NCI-H2081 (cell line): ENCODE data around the gene ZCCHC24.

Experiments
- DNase-seq, 2 experiments: peaks; one replicate each; lab custom pipeline; 2025; lab: John Stamatoyannopoulos, UW

The ZCCHC24 gene

DNA sequence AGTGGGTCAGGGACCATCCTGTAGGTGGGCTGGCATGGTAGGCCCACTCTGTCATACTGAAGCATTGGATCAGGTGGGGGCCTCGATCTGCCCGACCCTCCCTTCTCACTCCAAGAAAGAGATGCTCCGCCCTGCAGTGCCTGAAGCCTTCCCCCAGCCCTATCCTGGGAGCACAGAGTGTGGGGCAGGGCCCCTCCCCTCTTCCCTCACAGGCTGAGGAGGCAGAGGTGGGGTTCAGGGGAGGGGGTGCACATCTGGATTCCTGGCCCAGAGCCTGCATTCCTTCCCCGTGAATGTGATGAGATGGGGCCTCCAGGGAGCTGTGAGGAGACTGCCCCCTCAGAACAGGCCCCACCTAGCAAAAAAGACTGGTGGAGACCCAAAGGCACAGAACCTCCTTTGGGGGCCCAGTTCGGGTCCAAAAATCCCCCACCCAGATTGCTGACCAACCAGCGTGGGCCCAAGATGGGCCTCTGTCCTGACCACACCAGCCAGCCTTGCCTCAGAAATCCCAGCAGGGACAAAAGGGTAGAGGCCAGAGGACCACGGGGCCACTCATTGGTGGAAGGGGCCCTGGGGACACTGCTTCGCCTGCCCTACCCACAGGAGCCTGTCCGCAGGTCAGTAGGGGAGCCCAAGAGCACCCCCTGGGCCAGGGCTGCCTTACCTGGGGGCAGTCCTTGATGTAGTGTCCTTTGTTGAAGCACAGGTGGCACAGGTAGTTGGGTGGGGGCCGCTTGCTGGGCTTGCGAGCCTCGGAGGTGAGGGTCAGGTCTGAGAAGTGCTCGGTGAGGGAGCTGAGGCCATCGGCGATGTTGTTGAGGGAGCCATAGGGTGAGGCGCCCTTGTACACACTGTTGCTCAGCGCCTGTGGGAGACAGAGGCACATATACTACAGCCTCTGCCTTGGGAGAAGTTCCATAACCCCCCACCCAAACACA lies 13.3 kb downstream of the ZCCHC24 start:
- no peak for DNase-seq

DNA sequence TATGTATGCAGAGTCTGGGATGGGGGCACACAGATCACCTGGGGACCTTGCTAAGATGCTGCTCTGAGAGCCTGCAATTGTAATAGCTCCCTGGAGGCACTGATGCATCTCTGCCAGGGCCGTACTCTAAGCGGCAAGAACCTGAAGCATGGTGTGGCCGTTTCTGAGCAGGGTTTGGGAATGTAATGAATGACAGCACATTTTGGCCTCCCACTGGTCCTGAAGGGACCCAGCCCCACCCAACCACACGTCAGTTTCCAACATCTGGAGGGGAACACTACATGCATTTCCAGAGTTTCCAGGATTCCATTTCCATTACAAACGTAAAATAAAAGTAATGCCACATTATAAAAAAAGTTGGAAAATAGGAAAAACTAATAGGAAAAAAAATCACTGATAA lies 14.0 kb downstream of the ZCCHC24 start:
- DNase-seq, result no peak

DNA sequence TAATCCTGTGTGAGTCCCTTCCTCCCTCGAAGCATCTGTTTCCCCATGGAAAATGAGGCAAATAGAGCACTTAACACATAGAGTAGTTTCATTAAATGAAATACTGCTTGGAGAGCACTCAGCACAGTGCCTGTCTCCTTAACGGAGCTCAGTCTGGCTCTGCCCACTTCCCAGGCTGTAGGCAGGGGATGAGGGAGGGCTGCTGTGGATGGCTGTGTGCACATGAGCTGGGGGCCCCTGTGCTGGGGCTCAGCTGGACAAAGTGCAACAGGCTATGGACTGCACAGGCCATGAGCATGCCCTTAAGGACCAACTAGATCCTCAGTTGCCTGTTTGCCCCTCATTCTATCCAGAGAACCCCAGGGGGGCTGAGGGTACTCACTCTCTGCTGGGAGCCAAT lies 14.5 kb downstream of the ZCCHC24 start:
- DNase-seq, result no peak

DNA sequence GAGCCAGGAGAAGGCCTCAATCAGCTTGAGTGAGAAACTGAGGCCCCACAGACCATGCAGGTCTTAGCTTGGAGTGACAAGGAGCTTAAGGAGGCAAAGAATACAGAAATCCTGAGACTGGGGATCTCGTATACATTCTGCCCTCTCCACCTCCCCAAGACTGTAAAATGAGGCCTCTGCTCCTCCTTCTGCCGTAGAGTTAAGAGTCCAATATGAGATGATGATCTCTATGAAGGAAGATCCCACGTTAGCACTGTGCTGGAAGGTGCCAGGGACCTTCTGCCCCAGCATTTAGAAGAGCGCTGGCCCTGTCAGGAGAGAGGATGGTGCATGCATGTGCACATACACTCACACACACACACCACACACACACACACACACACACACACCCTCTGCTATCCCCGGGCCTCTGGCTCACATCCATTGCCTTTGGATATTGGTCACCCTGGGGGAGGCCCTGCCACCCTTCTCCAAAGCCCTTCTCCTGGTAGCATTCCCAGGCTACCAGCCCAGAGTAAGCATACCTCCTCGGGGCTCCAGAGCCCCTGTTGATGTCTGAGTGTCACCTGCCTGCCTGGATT lies 15.0 kb downstream of the ZCCHC24 start:
- DNase-seq, result no peak

DNA sequence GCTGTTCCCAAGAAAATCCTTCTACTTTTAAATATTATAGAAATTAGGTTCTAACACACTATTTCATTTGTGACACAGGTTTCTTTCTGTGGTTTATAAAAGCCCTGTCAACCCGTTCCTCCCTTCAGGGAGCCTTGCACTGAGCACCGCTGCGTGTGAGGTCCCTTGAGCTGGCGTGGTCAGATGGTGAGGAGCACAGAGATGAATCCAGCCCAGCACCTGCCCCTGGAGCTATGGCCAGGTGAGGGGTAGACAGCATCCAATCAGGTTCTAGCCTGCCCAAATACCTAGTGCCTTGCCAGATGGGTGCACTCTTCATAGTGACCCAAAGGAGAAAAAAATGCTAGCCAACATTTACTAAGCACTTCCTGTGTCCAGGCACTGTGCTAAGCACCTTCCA lies 15.7 kb downstream of the ZCCHC24 start:
- no peak for DNase-seq

DNA sequence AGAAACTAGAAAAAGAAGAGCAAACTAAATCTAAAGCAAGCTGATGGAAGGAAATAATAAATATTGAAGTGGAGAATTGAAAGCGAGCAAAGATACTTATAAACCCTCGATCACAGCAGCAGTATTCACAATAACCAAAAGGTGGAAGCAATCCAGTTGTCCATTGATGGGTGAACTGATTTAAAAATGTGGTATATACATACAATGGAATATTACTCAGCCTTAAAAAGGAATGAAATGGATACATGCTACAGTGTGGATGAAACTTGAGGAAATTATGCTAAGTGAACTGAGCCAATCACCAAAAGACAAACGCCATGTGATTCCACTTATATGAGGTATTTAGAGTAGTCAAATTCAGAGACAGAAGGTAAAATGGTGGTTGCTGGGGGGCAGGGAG lies 17.5 kb downstream of the ZCCHC24 start:
- DNase-seq, result no peak

DNA sequence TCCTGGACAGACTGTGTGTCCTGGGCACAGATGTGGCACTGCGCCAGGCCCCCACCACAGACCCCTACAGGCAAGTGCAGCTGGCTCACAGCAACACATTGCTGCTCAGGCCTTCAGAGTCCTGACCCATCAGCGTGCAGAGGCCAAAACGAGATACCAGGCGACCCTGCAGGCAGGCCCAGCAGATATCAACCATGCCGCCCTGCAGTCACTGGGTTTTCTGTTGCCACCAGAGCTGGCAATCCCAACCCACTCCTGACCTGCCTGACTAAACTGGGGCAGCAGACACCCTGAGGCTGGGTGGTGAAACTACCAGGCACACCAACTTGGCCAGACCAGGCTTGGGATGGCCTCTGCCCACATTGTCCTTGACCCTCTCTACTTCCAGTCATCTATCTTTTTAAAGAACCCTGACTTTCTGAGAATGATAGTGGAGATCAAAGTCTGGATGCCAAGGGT lies 20.3 kb downstream of the ZCCHC24 start:
- no peak for DNase-seq

DNA sequence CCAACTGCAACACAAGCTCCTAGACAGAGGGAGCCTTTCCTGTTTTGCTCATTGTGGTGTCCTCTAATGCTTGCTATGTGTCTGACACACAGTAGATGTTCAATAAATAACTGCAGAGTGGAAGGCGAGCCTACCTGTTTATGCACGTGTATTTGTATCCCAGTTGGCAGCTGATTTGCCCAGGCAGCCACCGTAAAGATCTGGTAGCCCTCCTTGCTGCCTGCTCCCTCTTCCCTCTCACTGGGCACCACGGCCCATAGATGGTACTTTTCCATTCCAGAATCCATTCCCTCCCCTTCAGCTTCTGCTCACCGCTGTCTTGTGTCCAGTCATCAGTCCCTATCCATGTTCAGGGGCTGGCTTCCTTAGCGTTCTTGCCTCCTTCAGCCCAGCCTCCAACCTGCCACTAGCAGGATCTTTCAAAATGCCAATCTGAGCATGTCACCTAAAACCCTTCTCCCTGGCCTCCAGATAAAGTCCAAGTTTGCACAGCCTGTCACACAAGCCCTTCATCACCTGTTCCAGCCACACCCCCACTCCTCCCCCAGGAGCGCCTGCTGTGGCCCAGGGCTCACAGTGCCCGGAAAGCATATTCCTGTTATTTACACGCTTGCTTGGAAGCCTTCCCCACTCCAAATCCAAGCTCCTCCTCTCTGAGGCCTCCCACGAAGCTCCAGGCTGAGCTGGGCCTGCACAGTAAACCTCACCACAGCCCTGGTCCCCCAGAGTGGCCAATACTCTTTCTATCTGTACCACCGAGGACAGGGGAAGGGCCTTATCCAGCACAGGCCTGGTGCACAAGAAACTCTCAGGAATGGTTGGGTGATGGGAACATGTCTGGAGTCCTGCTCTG lies 21.0 kb downstream of the ZCCHC24 start:
- peak in 1 of 2 experiments; percentile 6 for DNase-seq

DNA sequence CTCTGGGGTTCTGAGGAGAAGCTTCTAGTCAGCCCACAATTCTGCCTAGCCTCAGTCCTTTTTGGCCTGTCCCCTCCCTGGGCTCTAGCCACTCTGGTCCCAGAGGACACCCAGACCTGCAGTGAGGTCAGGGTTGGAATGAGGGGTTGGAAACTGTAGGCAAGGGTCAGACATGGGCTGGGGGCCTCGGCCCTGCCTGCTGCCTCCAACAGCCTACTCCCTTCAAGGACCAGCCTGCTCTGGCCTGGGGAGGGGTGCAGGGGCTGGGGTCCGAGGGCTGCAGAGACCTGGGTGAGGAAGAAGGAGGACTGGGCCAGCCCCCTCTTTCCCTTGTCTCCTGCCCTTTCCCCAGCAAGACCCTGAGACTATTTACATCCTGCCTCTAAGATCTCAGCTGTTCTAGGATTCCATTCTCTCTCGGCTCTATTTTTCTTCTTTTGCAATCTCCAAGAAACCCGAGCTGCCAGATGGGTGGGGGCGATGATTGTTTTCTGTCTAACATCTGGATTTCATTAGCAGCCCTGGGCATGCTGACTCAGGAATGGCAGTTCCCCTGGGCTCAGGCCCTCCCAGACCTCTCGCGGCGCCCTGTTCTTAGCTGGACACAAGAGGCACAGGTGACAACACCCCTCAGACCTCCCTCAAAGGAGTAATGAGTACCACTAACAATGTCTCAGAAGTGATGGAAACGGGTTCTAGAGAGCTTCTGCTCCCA lies 23.1 kb downstream of the ZCCHC24 start:
- no peak for DNase-seq

DNA sequence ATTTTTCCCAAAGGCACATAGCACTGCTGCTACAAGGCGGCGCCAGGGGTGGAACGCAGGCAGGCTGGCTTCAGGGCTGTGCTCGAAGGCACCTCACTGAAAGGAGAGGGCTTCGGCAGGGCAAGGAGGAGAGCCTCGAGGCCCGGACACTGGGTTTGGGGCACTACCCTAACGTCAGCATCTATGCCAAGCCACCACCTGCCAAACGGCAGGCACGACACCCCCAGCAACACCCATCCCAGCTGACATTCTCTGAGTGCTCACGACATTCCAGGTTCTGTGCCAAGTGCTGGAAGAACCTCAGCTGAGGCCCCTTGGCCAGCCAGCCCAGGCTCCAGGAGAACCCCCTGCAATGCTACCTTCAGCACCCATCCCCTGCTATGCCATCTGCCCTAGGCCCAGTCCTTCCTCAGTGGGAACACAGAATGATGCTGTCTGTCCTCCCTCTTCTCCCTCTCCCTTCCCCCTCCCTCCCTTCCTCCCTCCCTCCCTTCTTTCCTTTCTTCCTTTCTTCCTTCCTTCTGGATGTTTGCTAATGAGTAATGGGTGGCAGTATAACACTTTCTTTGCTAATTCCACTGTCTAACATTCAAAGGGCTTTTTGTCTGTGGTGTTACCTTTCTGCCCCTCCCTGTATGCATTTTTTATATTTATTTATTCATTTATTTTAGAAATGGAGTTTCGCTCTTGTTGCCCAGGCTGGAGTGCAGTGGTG lies 24.3 kb downstream of the ZCCHC24 start:
- DNase-seq, result no peak

DNA sequence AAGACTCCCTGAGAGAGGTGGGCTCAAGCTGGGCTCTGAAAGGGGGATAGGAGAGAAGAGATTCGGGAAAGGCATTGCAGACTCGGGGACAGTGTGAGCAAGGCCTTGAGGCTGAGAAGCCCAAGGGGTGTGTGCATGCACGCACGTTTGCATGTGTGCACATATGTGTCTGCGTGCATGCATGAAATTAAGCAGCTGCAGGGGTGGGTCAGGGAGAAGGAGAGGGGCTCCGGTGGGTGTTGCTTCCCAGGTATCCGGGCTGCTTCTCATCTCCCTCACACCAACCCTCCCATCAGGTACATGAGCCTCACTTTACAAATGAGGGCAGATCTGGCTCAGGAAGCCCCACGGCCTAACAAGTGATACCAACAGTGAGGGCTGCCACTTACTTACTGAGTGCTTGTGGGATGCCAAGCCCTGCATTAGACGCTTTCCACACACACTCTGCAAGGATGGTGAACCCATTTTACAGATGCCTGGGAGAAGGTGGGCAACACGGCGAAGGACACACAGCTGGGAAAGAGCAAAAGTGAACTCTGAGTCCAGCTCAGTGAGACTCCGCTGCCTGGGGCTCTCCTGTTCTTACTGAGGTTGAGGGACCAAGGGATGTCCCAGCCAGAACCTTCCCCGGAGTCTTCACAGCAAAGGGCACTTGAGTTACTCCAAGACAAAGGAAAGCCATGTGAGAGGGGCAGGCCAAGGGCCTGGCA lies 26.4 kb downstream of the ZCCHC24 start:
- no peak for DNase-seq

DNA sequence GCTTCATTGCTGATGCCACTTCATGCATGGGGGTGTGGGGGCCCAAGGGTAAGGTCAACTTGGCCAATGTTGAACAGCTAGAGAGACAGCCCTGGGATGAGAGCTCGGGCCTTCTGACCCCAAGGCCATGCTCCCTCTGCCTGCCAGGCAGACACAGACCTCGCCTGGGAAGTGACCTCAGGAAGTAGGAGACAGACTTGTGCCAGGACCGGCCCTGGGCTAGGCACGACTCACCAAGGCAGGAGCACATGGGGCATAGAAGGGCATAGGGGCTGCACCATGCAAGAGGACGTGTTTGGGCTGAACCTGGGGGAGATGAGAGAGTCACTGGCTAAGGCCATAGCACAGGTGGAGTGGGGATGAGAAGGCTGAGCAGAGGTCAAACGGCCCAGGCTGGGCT lies 27.1 kb downstream of the ZCCHC24 start:
- DNase-seq, result no peak

DNA sequence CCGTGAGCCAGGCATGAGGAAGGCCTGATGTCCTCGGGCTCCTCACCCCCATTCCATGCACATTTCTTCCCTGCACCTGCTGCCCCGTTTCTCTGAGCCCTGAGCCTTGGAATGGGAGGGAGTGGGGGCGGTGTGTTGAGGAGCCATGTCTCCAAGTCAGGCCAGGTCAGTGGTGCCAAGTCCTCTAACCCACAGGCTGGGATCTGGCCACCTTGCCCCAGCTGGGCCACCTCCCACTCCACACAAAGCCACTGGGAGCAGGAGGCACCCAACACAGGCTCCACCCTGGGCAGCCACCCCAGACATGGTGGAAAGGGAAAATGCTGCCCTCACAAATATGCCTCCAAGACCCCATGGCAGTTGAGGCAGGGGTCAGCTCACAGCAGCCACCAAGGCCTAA lies 27.7 kb downstream of the ZCCHC24 start:
- no peak for DNase-seq

DNA sequence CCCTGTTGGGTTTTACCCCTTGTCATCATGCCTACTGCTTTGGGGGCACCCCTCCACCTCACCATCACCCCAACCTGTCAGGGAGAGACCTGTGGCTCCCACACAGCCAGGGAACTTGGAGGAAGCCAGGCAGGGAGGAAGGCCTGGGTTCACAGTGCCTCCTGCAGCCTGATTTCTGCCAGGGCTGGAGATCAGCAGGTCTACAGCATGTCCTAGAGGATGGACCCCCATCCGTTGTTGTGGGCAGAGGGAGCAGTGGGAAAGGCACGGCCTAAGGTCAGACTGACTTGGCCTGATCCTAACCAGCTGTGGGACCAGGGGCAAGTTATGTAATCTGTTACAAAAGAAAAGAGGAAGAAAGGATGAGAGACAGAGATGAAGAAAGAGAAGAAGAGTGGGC lies 28.2 kb downstream of the ZCCHC24 start:
- no peak for DNase-seq

DNA sequence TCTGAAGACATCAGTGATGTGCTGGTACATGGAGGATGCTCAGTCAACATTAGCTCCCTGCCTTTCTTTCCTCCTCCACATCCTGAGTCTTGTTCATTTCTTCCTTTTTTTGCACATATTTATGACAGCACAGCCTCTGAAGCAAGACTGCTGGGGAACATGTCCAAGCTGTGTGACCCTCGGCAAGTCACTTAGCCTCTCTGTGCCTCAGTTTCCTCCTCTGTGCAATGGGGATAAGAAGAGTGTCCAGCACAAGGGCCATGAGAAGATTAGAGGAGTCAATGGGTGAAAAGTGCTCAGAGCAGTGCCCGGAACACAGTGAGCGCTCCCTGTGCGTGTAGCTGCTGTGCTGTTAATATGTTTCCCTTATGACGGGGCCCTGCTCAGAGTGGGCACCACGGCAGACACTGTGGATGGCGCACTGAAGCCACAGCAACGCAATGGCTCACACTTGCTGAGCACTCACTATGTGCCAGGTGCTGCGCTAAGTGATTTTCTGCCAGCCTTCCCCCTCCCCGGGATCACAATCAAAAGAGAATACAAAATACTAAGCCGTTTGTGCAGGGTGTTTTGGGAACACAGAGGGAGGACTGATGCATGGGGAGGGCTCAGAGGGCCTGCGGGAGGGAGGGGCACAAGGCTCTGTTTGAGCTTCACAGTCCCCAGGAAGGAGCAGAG lies 28.7 kb downstream of the ZCCHC24 start:
- DNase-seq, result no peak

DNA sequence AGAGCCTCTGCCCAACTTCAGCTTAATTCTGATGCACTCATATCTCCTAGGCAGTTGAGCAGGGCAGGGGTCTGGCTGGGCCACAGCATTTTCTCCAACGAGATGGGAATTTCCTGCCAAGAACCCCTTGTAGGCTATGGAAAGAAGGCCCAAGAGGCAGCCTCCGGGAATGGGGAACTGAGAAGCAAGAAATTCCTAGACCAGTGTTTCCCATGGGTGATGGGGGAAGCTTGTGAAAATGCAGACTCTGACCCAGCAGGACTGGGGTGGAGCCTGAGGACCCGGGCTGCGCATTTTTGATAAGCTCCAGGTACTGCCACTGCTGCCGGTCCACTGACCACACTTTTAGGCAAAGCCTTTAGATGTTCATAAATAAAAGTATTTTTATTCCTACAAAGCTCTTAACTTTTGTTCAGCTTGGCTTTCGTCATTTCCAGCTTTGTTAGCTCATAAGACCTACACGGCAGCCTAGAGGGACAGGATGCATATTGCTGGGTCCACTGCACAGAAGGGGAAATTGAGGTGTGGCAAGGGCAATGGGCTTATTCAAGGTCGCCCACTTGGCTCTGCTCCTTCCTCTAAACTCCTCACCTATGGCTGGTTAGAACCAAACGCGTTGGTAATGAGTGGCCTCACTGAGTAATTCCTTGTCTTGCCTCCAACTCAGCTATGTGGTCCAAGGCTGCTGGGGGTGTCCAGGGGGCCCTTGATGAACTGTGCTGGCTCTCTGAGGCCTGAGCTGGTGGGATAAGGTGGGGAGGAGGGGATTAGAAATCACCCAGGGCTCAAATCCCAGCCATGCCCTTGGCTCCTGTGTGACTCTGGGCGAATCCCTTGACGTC lies 29.5 kb downstream of the ZCCHC24 start:
- DNase-seq, result no peak

DNA sequence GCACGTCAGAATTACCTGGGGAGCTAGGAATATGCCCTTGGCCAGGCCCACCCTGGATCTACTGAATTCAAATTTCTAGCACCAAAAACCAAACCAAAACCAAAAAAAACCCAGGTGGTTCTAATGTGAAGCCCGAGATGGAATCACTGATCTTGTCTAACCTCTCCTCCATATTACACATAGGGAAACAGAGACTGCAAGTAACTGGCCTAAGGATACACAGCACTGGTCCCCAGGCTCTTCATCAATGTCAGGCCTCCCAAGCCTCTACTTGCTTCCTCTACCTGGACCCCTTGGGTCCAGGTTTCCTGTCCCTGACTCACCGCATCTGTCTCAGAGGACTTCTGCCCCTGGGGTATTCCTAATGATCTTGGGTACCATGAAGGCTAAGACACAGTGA lies 30.7 kb downstream of the ZCCHC24 start:
- no peak for DNase-seq

DNA sequence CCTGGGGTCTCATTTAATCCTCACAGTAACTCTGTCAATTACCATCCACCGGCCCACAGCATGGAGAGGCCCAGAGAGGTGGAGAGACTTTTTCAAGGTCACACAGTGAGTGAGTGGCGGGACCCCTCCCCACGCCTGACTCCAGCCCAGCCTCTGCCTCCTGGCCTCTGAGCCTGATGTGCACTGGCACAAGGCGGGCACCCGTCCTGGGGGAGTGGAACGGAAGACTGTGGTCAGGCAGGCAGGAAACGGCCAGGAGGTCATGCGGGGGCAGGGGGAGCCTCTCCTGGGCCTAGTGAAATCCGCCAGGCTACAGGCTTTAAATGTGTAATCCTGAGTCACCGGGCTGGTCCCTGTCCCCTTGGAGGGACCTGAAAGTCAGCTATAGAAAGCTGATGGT lies 32.2 kb downstream of the ZCCHC24 start:
- no peak for DNase-seq

DNA sequence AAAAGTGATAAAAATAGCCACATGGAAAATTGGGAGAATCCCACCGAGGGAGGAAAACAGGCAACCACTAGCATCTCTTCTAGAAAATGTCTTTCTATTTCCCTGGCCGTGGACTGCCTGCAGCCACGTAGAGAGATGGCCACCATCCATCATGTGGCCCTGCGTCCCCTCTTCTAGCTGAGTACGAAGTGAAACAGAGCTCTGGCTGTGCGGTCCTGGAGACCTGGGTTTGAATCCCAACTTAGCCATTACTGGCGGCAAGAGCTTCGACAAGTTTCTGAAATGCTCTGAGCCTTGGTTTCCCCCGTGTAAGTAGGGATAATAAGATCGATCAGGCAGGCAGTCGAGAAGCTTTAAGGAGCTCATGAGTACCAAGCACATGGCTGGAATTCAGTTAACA lies 32.9 kb downstream of the ZCCHC24 start:
- DNase-seq, result no peak
